ENCODE data around the gene GPATCH2L.
A peak's percentile ranks its signal among the peaks of the same experiment; 100 is the strongest.

GPATCH2L gene

GRCh38 chr14:76151398-76152332, at the start of gene GPATCH2L:
TSS of gene GPATCH2L (plus strand) at chr14:76151922. CDS start at chr14:76154364, 2,442 bp downstream.
- DNase-seq: peak; percentile 97

DNA sequence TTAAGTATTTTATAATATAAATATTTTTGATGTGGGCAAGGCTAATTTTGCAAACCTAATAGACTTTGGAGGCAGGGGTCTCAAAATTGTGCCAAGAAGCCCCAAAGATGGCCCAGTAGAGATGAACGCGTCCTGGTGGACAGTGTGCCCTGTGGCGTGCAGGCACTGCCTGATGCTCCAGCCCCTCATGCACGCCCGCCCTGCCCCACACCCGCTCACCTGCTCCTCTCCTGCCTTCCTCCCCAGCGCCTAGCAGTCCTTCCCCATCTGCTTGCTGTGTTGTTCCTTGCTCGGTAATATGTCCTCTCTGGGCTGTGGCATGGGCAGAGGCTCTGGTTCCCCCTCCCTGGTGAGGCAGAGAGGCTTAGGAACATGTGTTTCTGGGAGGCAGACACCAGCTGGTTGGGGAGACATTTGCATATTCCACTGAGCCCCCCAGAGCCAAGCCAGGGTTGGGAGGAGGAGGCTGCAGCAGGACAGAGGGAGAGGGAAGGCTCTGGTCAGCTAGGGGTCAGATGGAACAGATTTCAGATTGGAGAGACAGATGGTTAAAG, 46.8 kb upstream of the GPATCH2L start:
- DNase-seq: no peak

- DNase-seq: no peak
These were observed 45.5 kb upstream of the GPATCH2L start for GRCh38 chr14:76106188-76106587.

GRCh38 chr14:76109087-76109880, 42.4 kb upstream of the GPATCH2L start:
- no peak for DNase-seq

GRCh38 chr14:76112889-76113624, 38.7 kb upstream of the GPATCH2L start:
- no peak for DNase-seq

DNA sequence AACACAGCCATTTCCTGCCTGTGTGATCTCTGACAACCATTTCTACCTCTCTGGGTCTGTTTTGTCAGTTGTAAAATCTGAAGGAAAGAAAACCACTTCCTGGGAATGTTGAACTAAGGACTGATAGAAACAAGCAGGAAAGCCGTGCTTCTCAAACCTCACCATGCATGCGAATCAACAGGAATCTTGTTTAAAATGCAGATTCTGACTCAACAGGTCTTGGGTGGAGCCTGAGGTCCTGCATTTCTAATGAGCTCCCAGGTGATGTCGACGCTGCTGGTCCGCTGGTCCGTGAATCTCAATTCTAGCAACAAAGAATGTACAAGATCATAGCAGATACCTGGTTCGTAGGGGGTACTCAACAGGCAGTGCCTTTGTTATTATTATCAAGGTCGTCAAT, 38.0 kb upstream of the GPATCH2L start:
- no peak for DNase-seq

DNA sequence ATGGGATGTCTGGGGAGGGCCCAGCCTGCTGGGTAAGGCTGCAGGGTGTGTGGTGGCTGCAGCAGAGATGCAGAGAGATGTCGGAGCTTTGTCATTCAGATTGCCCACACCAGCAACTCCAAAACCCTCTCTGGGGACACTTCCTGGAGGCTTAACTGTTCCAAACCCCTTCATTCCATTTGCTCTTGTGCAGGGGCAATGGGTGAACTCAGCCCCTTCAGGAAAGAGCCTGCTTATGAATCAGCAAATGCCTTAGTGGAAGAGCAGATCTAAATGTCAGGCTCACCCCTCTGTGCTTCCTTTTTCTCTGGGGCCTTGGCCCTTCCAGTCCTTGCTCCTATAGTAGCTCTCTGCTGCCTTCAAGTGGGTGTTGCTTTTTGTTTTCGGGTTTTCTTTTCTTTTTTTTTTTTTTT, 36.7 kb upstream of the GPATCH2L start:
- no peak for DNase-seq

DNA sequence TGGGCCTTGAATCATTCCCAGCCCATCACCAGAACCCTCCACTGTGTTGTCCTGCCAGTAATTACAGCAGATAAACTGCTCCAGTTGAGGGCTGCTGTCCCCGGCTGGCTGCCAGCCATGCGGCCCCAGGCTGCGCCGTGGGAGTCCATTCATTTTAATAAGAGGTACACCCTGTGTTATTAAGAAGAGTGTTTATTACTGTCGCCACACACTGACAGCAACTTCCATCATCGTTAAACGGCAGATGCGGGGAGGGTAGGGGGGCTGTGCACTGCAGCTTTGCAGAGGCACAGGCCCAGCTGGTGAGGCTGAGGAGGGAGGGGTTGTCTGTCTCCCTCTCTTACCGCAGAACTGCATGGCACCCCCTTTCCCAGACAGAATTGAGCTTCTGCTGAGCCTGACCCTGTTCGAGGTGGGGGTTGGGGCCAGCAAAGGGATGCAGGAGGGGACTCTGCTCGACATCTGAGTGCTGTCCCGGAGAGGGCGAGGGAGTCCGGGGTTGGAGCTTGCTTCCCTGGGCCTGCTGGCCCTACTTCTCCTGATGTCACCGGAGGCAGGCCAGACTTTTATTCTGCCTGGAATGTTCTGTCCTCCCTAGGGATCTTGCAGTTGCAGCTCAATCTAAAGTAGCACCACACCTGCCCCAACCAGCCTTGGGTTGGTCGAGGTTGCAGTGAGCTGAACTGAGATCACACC, 33.8 kb upstream of the GPATCH2L start:
- DNase-seq: no peak

GRCh38 chr14:76118594-76118993, 33.1 kb upstream of the GPATCH2L start:
- DNase-seq: no peak

GRCh38 chr14:76121089-76121748, 30.5 kb upstream of the GPATCH2L start:
- no peak for DNase-seq

- DNase-seq: no peak
These were observed 28.1 kb upstream of the GPATCH2L start for GRCh38 chr14:76123426-76124225.

DNA sequence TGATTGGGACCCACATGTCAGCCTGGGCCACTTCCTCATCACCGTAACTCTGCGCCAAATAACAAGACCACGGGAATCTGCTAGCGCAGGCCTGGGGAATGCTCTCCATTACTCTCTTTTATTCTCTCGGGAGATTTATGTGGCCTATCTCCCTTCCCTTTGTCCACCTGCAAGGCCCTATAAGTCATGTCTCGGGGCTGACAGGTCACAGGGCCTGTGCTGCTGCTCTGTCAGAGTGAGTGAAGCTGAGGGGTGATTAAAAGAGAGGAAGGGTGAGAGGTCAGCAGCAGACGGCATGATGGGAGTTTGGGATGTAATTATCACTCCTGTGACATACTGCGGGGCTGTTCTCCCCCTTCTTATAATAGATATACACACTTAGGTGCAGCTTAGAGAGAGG, 26.2 kb upstream of the GPATCH2L start:
- DNase-seq: no peak

DNA sequence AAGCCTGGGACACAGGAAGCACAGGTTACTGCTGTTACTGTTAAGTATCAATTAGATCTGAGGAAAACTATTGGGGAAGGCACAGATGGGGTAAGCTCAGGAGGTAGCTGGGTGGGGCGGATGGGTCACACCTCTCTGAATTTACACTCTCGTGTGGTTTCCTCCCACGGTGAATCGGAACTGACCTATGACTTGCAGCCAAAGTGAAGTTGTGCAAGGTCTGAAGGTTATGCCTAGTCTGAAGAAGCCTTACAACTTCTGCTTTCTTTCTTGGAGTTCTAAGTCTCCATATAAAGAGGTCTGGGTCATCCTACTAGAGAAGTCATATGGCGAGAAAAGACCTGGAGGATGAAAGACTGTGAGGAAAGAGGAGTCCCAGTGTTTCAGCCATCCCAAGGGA, 25.6 kb upstream of the GPATCH2L start:
- no peak for DNase-seq

DNA sequence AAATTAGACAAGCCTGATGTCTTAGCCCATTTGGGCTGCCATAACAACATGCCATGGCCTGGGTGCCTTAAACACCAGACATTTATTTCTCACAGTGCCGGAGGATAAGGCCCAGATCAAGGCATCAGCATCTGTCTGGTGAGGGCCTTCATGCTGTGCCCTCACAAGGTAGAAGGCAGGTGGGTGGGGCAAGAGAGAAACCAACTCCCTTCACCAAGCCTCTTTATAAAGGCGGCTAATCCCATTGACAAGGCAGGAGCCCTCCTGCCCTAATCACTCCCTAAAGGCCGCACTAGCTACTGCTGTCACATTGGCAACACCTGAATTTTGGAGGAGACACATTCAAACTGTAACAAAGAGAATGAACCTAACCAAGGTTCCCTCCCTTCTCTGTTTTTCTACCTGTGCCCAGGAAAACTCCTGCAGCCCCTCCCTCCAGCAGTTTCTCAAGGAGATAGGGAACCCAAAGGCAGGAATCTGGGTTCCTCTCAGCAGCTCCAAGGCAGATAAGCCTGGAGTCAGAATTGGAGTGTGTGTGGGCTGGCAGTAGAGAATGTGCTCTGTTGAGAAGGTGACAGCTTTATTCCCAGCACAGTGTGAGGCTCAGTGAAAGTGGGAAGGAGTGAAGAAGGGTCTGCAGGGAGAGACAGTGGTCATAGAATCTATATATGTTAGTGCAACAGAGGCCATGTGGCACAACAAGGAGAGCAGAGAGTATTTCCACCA, 21.7 kb upstream of the GPATCH2L start:
- DNase-seq: no peak

- DNase-seq: no peak
These were observed 20.4 kb upstream of the GPATCH2L start for GRCh38 chr14:76131071-76131965.

DNA sequence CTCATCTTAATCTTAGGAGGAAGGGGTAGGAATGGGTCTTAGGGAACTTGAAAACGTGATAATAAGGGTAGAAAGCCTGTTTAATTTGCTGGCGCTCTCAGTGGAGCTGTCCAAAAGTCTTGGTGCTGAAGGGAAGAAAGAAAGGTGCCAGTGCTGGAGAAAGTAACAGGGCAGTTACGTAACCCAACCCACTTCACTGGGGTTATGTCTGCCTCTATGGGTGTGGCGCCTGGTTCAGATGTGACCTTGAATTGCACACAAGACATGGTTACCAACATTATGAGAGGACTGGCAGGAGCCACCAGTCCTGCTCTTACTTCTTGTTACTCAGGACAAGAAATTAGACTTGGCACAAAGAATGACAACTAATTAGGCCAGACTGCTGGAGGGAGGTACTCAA, 18.6 kb upstream of the GPATCH2L start:
- peak; percentile 8 for DNase-seq

DNA sequence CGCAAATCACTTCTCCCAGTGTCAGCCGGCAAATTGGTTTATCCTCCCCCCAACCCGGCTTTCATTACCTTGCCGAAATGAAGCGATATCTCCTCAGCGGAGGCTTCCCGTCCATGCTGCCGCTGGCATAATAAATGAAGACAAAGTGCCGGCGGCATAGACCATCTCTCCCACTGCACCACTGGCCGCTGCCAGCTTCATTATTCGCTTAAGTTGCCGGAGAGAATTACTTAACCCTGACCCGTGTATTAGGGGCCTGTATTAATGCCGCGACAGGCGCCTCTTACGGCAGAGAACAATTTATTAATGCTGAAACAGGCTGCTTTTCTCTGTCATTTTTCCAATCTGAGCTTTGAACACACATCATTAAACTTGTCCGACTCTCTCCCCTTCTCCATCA, 17.5 kb upstream of the GPATCH2L start:
- no peak for DNase-seq

DNA sequence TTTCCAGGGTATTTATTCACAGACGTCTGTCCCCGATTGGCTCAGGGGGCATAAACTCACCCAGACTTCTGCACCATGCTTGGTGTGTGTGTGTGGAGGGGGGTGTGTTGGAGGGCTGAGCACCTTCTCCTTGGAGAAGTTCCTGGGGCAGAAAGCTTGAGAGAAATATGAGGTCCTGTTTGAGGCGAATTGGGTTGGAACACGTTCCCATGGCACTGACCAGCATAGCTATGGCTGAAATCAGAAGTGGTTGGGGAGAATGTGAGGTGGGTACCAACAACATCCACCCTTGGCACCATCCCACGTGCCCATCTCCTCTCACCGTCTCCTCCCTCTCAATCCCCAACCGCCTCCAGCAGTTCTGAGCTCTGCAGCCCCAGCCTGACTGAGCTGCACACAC, 16.0 kb upstream of the GPATCH2L start:
- DNase-seq: no peak
